HEK293T (cell line): Measurements from ENCODE around the gene MLLT3.

Experiments
- CTCF ChIA-PET: fragments of 350-600 bp; formaldehyde crosslinking; extraction: SDS; loops from one replicate; lab custom pipeline; 2021; ENCODE audit warnings: antibody characterized with exemption, inconsistent platforms; lab: Yijun Ruan, JAX
- POLR2A ChIA-PET: fragments of 350-600 bp; formaldehyde crosslinking; extraction: SDS; loops from one replicate; lab custom pipeline; 2020; ENCODE audit warnings: antibody characterized with exemption, inconsistent platforms; lab: Yijun Ruan, JAX
- DNase-seq: peaks from one replicate; pipeline ENCODE4 v3.0.0; 2012; ENCODE audit warnings: mixed read lengths; ENCODE audit errors: extremely low spot score
- ARNT ChIP-seq: fragments of 450-650 bp; IDR thresholded peaks from 2 replicates; pipeline ENCODE4 v1.6.1; 2017; ENCODE audit warnings: mild to moderate bottlenecking
- BHLHE40 ChIP-seq: fragments of 450-650 bp; IDR thresholded peaks from 2 replicates; pipeline ENCODE4 v1.6.1; 2016; ENCODE audit warnings: mild to moderate bottlenecking, moderate library complexity, borderline replicate concordance
- CTBP1 ChIP-seq: fragments of 450-650 bp; IDR thresholded peaks from 2 replicates; pipeline ENCODE4 v1.6.1; 2016; ENCODE audit warnings: borderline replicate concordance
- ELF4 ChIP-seq: fragments of 450-650 bp; IDR thresholded peaks from 2 replicates; pipeline ENCODE4 v1.6.1; 2017; ENCODE audit warnings: antibody characterized with exemption
- FOXA1 ChIP-seq: fragments of 450-650 bp; IDR thresholded peaks from 2 replicates; pipeline ENCODE4 v1.6.1; 2016; ENCODE audit warnings: mild to moderate bottlenecking
- FOXK2 ChIP-seq: fragments of 450-650 bp; IDR thresholded peaks from 2 replicates; pipeline ENCODE4 v1.6.1; 2016; ENCODE audit warnings: mild to moderate bottlenecking
- FOXM1 ChIP-seq: fragments of 450-650 bp; IDR thresholded peaks from 2 replicates; pipeline ENCODE4 v1.6.1; 2017; ENCODE audit warnings: mild to moderate bottlenecking, borderline replicate concordance
- HDGF ChIP-seq: fragments of 450-650 bp; IDR thresholded peaks from 2 replicates; pipeline ENCODE4 v1.6.1; 2017; ENCODE audit warnings: antibody characterized with exemption, borderline replicate concordance
- L3MBTL2 ChIP-seq: fragments of 450-650 bp; conservative IDR thresholded peaks from 2 replicates; pipeline ENCODE4 v1.6.1; 2016; ENCODE audit warnings: mild to moderate bottlenecking
- LEF1 ChIP-seq: fragments of 450-650 bp; IDR thresholded peaks from 2 replicates; pipeline ENCODE4 v1.6.1; 2017; ENCODE audit warnings: mild to moderate bottlenecking, borderline replicate concordance
- NFRKB ChIP-seq: fragments of 450-650 bp; IDR thresholded peaks from 2 replicates; pipeline ENCODE4 v1.6.1; 2016; ENCODE audit warnings: mild to moderate bottlenecking, moderate library complexity
- PKNOX1 ChIP-seq: fragments of 450-650 bp; IDR thresholded peaks from 2 replicates; pipeline ENCODE4 v1.6.1; 2016
- SP1 ChIP-seq: fragments of 450-650 bp; IDR thresholded peaks from 2 replicates; pipeline ENCODE4 v1.6.1; 2017
- SUZ12 ChIP-seq: fragments of 450-650 bp; IDR thresholded peaks from 2 replicates; pipeline ENCODE4 v1.6.1; 2016; ENCODE audit warnings: mild to moderate bottlenecking
- TARDBP ChIP-seq: fragments of 450-650 bp; IDR thresholded peaks from 2 replicates; pipeline ENCODE4 v1.6.1; 2016
- ZNF384 ChIP-seq: fragments of 450-650 bp; IDR thresholded peaks from 2 replicates; pipeline ENCODE4 v1.6.1; 2016

MLLT3 gene

DNA sequence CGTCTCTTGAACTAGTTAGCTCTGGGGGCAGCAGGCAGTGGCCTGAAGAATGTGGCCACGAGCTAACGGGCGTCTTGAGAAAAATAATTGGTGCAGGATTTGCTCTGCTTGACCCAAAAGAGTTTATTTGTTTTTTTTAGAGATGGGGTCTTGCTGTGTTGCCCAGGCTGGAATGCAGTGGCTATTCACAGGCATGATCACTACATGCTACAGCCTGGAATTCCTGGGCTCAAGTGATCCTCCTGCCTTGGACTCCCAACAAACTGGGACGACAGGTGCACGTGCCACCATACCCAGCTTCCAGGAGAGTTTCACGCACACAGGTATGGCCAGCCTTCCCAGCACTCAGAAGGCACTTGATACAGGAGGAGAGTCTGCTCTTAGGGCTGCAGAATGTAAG lies 203.8 kb downstream of the MLLT3 start:
- CTCF ChIA-PET: no interaction called here
- no peak for DNase-seq
- POLR2A ChIA-PET: no interaction called here
- TF ChIP-seq HDGF (no peak), SP1 (no peak), L3MBTL2 (no peak), ARNT (no peak), FOXA1 (no peak), FOXM1 (no peak), CTBP1 (no peak), PKNOX1 (no peak), ELF4 (no peak), BHLHE40 (no peak), SUZ12 (no peak), LEF1 (no peak), TARDBP (no peak)

GRCh38 chr9:20417373-20418080 lies 204.8 kb downstream of the MLLT3 start:
- ChIA-PET POLR2A (no interaction called here), CTCF (no interaction called here)
- no peak for DNase-seq
- TF ChIP-seq NFRKB (no peak), L3MBTL2 (no peak), FOXA1 (no peak), ELF4 (no peak), ZNF384 (no peak), SUZ12 (no peak), CTBP1 (no peak), TARDBP (no peak)

DNA sequence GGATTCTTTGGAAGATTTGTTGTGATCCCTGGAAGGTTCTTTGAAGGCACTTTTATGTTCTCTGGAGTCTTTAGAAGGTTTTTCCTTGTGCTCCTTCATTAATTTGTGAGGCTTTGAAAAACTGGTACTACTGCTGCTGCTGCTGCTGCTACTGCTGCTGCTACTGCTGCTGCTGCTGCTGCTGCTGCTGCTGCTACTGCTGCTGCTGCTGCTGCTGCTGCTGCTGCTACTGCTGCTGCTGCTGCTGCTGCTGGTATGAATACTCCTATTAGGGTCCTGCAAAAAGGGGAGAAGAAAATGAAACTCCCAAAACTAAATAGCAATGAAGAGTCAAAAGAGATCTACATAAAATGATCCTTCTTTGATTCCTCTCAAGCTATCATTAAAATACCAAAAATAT lies 208.1 kb downstream of the MLLT3 start:
- no peak for DNase-seq
- ChIA-PET POLR2A (no interaction called here), CTCF (no interaction called here)
- no peak for TF ChIP-seq HDGF
- no peak for TF ChIP-seq ARNT
- TF ChIP-seq PKNOX1: no peak
- no peak for TF ChIP-seq LEF1
- no peak for TF ChIP-seq ELF4
- TF ChIP-seq CTBP1: no peak
- no peak for TF ChIP-seq FOXK2
- no peak for TF ChIP-seq FOXM1
- TF ChIP-seq NFRKB: no peak
- no peak for TF ChIP-seq ZNF384
- TF ChIP-seq TARDBP: no peak
- TF ChIP-seq L3MBTL2: no peak
- TF ChIP-seq SUZ12: no peak
- no peak for TF ChIP-seq BHLHE40
- no peak for TF ChIP-seq FOXA1
- TF ChIP-seq SP1: no peak

DNA sequence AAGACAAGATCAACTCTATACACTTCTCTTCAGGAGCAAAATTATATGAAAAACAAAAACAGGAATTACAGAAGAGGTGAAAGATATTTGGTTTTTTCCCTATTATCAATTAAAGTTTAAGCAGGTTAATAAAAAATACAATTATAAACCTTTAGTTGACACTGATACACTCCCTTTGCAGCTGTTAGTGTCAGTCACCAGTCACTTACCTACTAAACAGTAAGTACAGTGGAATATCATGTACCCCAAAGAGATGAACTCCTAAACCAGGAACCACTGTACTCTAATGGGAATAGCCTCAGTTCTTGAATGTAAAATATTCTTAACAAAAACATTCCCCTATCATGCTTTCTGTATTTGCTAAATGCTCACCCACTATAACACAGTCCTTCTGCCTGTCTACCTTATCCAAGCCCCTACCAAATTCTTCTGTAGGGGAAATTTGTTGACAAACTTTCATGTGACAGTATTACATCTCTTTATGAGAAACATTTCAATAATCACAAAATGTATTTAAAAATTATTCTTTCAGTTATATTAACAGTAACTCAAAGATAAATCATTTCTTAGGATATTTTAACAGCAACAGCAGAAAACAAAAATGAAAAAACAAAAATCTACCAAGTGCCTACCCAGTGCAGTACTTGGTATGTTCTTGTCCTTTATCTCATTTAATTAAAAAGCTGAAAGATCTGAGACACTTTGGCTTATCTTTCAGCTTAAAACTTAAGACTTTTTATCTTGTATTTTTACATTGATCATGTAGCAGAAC lies 212.8 kb downstream of the MLLT3 start:
- DNase-seq: no peak
- ChIA-PET POLR2A (no interaction called here), CTCF (interaction anchor here (0.5 kb wide), 1 partner anchor 280 kb away, joined by 3 read pairs; no protein-coding TSS in a partner anchor)
- TF ChIP-seq HDGF (no peak), FOXM1 (no peak)

DNA sequence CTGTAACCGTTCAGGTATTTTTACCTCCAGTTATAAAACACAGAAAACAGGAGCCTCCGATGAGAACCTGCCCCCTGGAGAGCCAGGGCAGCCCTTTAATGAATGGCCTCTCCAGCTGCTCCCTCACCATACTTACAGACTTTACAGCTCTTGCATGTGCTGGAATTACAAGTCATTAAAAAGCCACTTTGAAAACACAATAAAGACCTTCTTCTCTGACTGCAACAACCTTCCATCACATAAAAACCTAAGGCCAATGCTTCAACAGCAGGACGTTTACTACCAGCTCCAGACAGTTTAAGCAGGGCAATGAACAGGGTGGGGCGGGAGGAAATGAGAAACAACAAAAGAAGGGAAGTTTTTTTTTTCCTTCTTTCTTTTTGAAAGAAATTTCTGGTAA lies 213.8 kb downstream of the MLLT3 start:
- POLR2A ChIA-PET: no interaction called here
- DNase-seq: peak; percentile 73
- TF ChIP-seq ZNF384 (peak; percentile 74; the same call in 1 of the 2 replicates), SUZ12 (no peak), PKNOX1 (peak; percentile 94), FOXK2 (no peak), HDGF (no peak), CTBP1 (peak; percentile 98), ARNT (peak; percentile 69), BHLHE40 (0 out of 2 replicates have a peak, but pooled peaks have one; percentile 34)
- CTCF ChIA-PET: interaction anchor here (0.6 kb wide), 1 partner anchor 271 kb away, joined by 5 read pairs; no protein-coding TSS in a partner anchor

DNA sequence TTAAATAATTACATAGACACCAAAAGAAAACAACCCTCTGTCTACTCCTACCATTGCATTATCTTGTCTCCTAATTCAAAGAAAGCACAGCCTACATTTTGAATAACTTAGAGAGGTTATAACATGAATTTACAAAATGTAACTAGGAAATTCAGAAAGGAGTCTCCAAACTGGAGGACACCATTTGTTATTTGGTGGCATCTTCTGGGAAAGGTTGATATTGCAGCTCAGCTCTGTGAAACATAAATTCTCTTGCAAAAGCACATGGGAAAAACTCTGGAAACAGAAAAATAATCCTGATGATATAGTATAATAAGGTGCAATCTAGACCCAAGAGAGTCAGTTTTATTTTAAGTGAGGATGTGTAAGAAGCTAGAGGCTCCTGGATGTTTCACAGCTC lies 215.3 kb downstream of the MLLT3 start:
- no peak for TF ChIP-seq L3MBTL2
- no peak for TF ChIP-seq HDGF
- TF ChIP-seq ZNF384: no peak
- TF ChIP-seq LEF1: no peak
- no peak for TF ChIP-seq ELF4
- no peak for TF ChIP-seq BHLHE40
- no peak for TF ChIP-seq SUZ12
- TF ChIP-seq PKNOX1: no peak
- no peak for TF ChIP-seq FOXM1
- no peak for TF ChIP-seq NFRKB
- TF ChIP-seq CTBP1: no peak
- no peak for TF ChIP-seq FOXK2
- no peak for TF ChIP-seq TARDBP
- TF ChIP-seq FOXA1: no peak
- TF ChIP-seq ARNT: no peak
- no peak for DNase-seq
- ChIA-PET CTCF (interaction anchor here (0.6 kb wide), 1 partner anchor 215 kb away, joined by 3 read pairs; the partner anchor contains the start of gene MLLT3), POLR2A (interaction anchor here (1.2 kb wide), 1 partner anchor 12 kb away, joined by 3 read pairs; no protein-coding TSS in a partner anchor)
